SK-N-SH (cell line): ENCODE measurements around the gene MAN2A1.

Experiments used
- CTCF ChIP-seq: fragments of 200-600 bp; sonication (generic); IDR thresholded peaks from 2 replicates; pipeline ENCODE4 v1.6.1; 2017; ENCODE audit warnings: antibody characterized with exemption, mild to moderate bottlenecking, moderate library complexity
- EP300 ChIP-seq, 2 experiments: IDR thresholded peaks; 2 replicates each; pipeline versions ENCODE4 v1.4.0 to v1.6.1; 2012; ENCODE audit warnings: borderline replicate concordance in 1 of 2, low read depth in 1 of 2, low read length in 1 of 2
- EZH2phosphoT487 ChIP-seq: fragments of 200-600 bp; sonication (generic); IDR thresholded peaks from 2 replicates; pipeline ENCODE4 v1.6.1; 2017; ENCODE audit warnings: low read depth, mixed run types, mild to moderate bottlenecking, antibody characterized with exemption, moderate library complexity, borderline replicate concordance
- USF2 ChIP-seq: fragments of 150-350 bp; IDR thresholded peaks from 2 replicates; pipeline ENCODE4 v1.6.1; 2017; ENCODE audit warnings: antibody characterized with exemption, low read length, low read depth, borderline replicate concordance

DNA sequence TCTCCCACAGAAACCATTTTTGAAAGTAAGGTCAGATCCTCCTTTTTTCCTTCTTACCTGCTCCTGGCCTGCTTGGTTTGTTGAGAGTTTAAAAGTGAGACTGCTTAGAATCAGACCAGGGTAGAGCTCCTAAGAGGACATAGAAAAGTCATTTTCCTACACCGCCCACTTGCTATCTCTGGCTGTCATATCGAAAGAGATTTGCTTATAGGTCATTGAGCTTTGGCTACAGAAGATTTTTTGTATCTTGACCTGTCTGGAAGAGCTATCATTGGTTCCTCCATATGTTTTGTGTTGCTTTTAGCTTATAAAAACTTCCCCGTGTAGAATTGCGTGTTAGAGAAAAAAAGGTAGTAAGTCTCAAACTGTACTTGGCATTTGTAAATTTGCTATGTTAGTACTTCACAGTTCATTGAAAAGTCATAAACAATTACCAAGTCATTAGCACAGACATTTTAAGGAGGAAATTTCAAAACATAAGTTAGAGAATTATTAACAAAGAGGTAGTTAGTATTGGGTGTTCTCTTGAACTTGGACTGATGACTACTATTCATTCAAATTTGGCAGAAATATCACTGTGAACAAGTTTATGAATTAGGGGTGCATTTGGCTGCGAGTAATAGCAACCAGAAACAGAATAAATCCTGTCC, 96.6 kb downstream of the MAN2A1 start:
- no peak for TF ChIP-seq EZH2phosphoT487
- no peak for TF ChIP-seq EP300 (IDR thresholded peaks at IDR 0.05; ENCODE audit: borderline replicate concordance in 1 of 2, low read depth in 1 of 2, low read length in 1 of 2)
- TF ChIP-seq USF2: no peak
- no peak for TF ChIP-seq CTCF
